ENCODE data around the gene FYCO1. TPM values are rescaled to one million over a fixed set of nuclear protein-coding genes. Genes with fewer than 3 reads are reported as not detected.

Gene FYCO1
- polyA plus RNA-seq, 1 experiment = 14.2 TPM

DNA sequence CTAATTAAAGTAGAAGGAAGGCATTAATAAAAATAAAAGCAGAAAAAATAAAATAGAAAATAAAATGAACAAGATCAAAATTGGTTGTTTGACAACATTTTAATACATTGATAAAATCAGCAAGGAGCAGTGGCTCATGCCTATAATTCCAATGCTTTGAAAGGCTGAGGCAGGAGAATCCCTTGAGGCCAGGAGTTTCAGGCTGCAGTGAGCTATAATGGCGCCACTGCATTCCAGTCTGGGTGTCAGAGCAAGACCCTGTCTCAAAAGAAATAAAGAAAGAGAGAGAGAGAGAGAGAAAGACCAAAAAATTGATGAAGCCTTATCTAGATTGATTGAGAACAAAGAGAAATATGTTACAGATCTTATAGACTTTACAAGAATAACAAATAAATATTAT, 29.5 kb upstream of the FYCO1 start:
- TF ChIP-seq, protein P1, sequence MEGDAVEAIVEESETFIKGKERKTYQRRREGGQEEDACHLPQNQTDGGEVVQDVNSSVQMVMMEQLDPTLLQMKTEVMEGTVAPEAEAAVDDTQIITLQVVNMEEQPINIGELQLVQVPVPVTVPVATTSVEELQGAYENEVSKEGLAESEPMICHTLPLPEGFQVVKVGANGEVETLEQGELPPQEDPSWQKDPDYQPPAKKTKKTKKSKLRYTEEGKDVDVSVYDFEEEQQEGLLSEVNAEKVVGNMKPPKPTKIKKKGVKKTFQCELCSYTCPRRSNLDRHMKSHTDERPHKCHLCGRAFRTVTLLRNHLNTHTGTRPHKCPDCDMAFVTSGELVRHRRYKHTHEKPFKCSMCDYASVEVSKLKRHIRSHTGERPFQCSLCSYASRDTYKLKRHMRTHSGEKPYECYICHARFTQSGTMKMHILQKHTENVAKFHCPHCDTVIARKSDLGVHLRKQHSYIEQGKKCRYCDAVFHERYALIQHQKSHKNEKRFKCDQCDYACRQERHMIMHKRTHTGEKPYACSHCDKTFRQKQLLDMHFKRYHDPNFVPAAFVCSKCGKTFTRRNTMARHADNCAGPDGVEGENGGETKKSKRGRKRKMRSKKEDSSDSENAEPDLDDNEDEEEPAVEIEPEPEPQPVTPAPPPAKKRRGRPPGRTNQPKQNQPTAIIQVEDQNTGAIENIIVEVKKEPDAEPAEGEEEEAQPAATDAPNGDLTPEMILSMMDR (IDR thresholded peaks at IDR 0.05; ENCODE audit: insufficient read depth, low read depth, low read length) = no peak
- Histone ChIP-seq H3K27me3 (ENCODE audit: control insufficient read depth, insufficient read depth, low read length) (peaks cover 5% of the 10 kb centered on the region), H3K4me3 (ENCODE audit: low read depth, low read length) (no peak overlapping the region), H3K36me3 (ENCODE audit: control insufficient read depth, insufficient read depth, low read length) (no peaks in the 10 kb centered on the region)
- ChIA-PET CTCF (no interaction called here), POLR2A (interaction anchor here (0.6 kb wide), 1 partner anchor 342 kb away, joined by 5 read pairs; no protein-coding TSS in a partner anchor)
- DNase-seq (ENCODE audit: low read depth) = no peak

GRCh38 chr3:46024131-46024530, 28.5 kb upstream of the FYCO1 start:
- DNase-seq (ENCODE audit: low read depth) = no peak
- Histone ChIP-seq H3K27me3 (ENCODE audit: control insufficient read depth, insufficient read depth, low read length) (peaks cover 7% of the 10 kb centered on the region), H3K36me3 (ENCODE audit: control insufficient read depth, insufficient read depth, low read length) (no peaks in the 10 kb centered on the region), H3K4me3 (ENCODE audit: low read depth, low read length) (no peak overlapping the region)
- TF ChIP-seq, protein P1 (IDR thresholded peaks at IDR 0.05; ENCODE audit: insufficient read depth, low read depth, low read length) = no peak
- POLR2A ChIA-PET = no interaction called here
- CTCF ChIA-PET = no interaction called here

GRCh38 chr3:46022909-46023785, 27.5 kb upstream of the FYCO1 start:
- TF ChIP-seq, protein P1 (IDR thresholded peaks at IDR 0.05; ENCODE audit: insufficient read depth, low read depth, low read length) = no peak
- Histone ChIP-seq H3K4me3 (ENCODE audit: low read depth, low read length) (no peak overlapping the region), H3K27me3 (ENCODE audit: control insufficient read depth, insufficient read depth, low read length) (peaks cover 7% of the 10 kb centered on the region), H3K36me3 (ENCODE audit: control insufficient read depth, insufficient read depth, low read length) (no peaks in the 10 kb centered on the region)
- POLR2A ChIA-PET = no interaction called here
- CTCF ChIA-PET = no interaction called here
- no peak for DNase-seq (ENCODE audit: low read depth)

DNA sequence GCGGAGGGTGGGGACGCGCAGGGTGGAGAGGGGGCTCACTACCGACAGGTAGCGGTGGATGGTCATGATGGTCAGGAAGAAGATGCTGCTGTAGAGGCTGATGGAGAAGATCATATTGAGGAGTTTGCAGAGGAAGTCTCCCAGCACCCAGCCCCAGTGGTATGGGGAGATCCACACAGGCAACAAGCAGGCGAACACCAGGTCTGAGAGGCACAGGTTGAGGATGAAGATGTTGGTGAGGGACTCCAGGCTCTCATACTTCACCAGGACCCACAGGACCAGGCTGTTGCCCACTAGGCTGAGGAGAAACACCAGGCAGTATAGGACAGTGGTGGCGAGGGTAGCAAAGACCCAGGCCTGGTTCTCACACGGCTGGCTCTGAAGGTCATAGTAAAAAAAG, 25.9 kb upstream of the FYCO1 start:
- Histone ChIP-seq H3K4me3 (ENCODE audit: low read depth, low read length) (no peak overlapping the region), H3K36me3 (ENCODE audit: control insufficient read depth, insufficient read depth, low read length) (no peaks in the 10 kb centered on the region), H3K27me3 (ENCODE audit: control insufficient read depth, insufficient read depth, low read length) (peaks cover 7% of the 10 kb centered on the region; the same call in 1 of the 2 replicates)
- CTCF ChIA-PET = interaction anchor here (0.7 kb wide), 1 partner anchor 29 kb away, joined by 3 read pairs; no protein-coding TSS in a partner anchor
- POLR2A ChIA-PET = no interaction called here
- DNase-seq (ENCODE audit: low read depth) = no peak
- TF ChIP-seq, protein P1 (IDR thresholded peaks at IDR 0.05; ENCODE audit: insufficient read depth, low read depth, low read length) = no peak

- TF ChIP-seq, protein P1 (IDR thresholded peaks at IDR 0.05; ENCODE audit: insufficient read depth, low read depth, low read length) = no peak
- ChIA-PET POLR2A (no interaction called here), CTCF (no interaction called here)
- no peak overlapping the region for H3K4me3 ChIP-seq (ENCODE audit: low read depth, low read length)
- H3K27me3 ChIP-seq (ENCODE audit: control insufficient read depth, insufficient read depth, low read length) = peaks cover 7% of the 10 kb centered on the region; the same call in 1 of the 2 replicates
- no peaks in the 10 kb centered on the region for H3K36me3 ChIP-seq (ENCODE audit: control insufficient read depth, insufficient read depth, low read length)
- no peak for DNase-seq (ENCODE audit: low read depth)
These were observed 25.3 kb upstream of the FYCO1 start for GRCh38 chr3:46020766-46021510.

Data from BJ (cell line).